Astrocyte (in vitro differentiated cells and primary cell): ENCODE results near the gene POLH. TPM values are rescaled to one million over a fixed set of nuclear protein-coding genes. Genes with fewer than 3 reads are reported as not detected.
A peak's percentile ranks its signal among the peaks of the same experiment; 100 is the strongest.

Experiments
- DNase-seq: peaks from one replicate; pipeline ENCODE4 v3.0.0-alpha.2; 2010; ENCODE audit warnings: low read depth
- FAIRE-seq: peaks from 2 replicates; lab custom pipeline; 2011; peaks lifted over from hg19 to GRCh38; lab: Jason Lieb, UNC
- H2AFZ ChIP-seq: 2 replicates; pipeline ENCODE4 v1.6.0; 2012; ENCODE audit warnings: low read depth, low read length, inconsistent platforms
- H3K27ac ChIP-seq: 2 replicates; pipeline ENCODE4 v1.5.1; 2011; ENCODE audit warnings: low read depth, low read length, inconsistent platforms
- H3K27me3 ChIP-seq: 2 replicates; pipeline ENCODE4 v1.6.0; 2011; ENCODE audit warnings: low read length, inconsistent platforms; ENCODE audit not compliant: insufficient read depth
- H3K36me3 ChIP-seq: 2 replicates; pipeline ENCODE4 v1.5.1; 2011; ENCODE audit warnings: low read length, inconsistent platforms; ENCODE audit not compliant: insufficient read depth
- H3K4me1 ChIP-seq: 2 replicates; pipeline ENCODE4 v1.5.1; 2011; ENCODE audit warnings: low read length, inconsistent platforms; ENCODE audit not compliant: insufficient read depth
- H3K4me2 ChIP-seq: 2 replicates; pipeline ENCODE4 v1.6.0; 2012; ENCODE audit warnings: low read length, inconsistent platforms
- H3K4me3 ChIP-seq: 2 replicates; pipeline ENCODE4 v1.5.1; 2011; ENCODE audit warnings: low read depth, mild to moderate bottlenecking, low read length, inconsistent platforms; ENCODE audit not compliant: insufficient read depth
- H3K79me2 ChIP-seq: 2 replicates; pipeline ENCODE4 v1.6.0; 2012; ENCODE audit warnings: mild to moderate bottlenecking, low read length, inconsistent platforms; ENCODE audit not compliant: insufficient read depth
- H3K9ac ChIP-seq: 2 replicates; pipeline ENCODE4 v1.6.0; 2012; ENCODE audit warnings: mild to moderate bottlenecking, low read length, inconsistent platforms
- H3K9me3 ChIP-seq: 2 replicates; pipeline ENCODE4 v1.5.1; 2012; ENCODE audit warnings: low read depth, mild to moderate bottlenecking, low read length, inconsistent platforms; ENCODE audit not compliant: insufficient read depth
- H4K20me1 ChIP-seq: 2 replicates; pipeline ENCODE4 v1.6.0; 2012; ENCODE audit warnings: low read length, inconsistent platforms; ENCODE audit not compliant: insufficient read depth
- H3K27ac Mint-ChIP-seq: one replicate; pipeline ENCODE4 v1.8.0; 2021; ENCODE audit warnings: mild to moderate bottlenecking, mixed read lengths; ENCODE audit not compliant: unreplicated experiment
- H3K27me3 Mint-ChIP-seq: one replicate; pipeline ENCODE4 v1.8.0; 2021; ENCODE audit warnings: low read depth, mixed read lengths; ENCODE audit not compliant: unreplicated experiment
- H3K36me3 Mint-ChIP-seq: one replicate; pipeline ENCODE4 v1.8.0; 2021; ENCODE audit warnings: low read depth, mixed read lengths; ENCODE audit not compliant: unreplicated experiment
- H3K4me1 Mint-ChIP-seq: one replicate; pipeline ENCODE4 v1.8.0; 2021; ENCODE audit warnings: low read depth, mixed read lengths; ENCODE audit not compliant: unreplicated experiment
- H3K4me3 Mint-ChIP-seq: one replicate; pipeline ENCODE4 v1.8.0; 2021; ENCODE audit warnings: mild to moderate bottlenecking, moderate library complexity, mixed read lengths; ENCODE audit not compliant: unreplicated experiment
- H3K9me3 Mint-ChIP-seq: one replicate; pipeline ENCODE4 v1.8.0; 2021; ENCODE audit warnings: mild to moderate bottlenecking, mixed read lengths; ENCODE audit not compliant: unreplicated experiment
- EZH2 ChIP-seq: IDR thresholded peaks from 2 replicates; pipeline ENCODE4 v1.6.1; 2012; ENCODE audit warnings: mild to moderate bottlenecking, low read length, inconsistent platforms; ENCODE audit not compliant: insufficient read depth
- total RNA-seq: library from RNA; stranded (reverse); gene quantifications from 2 replicates; pipeline ENCODE4 v1.2.1, GENCODE V29; 2021
- TF ChIP-seq, protein P1 (sequence below): IDR thresholded peaks from 2 replicates; pipeline ENCODE4 v1.5.1; 2011; ENCODE audit warnings: low read depth, mild to moderate bottlenecking, inconsistent platforms, low read length, moderate library complexity; ENCODE audit not compliant: insufficient read depth

POLH gene
- total RNA-seq, 1 donor from 2014 or later = 58.0 TPM

- peaks cover 50% of the 10 kb centered on the region for H3K36me3 Mint-ChIP-seq
- no peak overlapping the region for H3K27ac Mint-ChIP-seq
Measured at GRCh38 chr6:43621836-43622180, 45.8 kb downstream of the POLH start.

DNA sequence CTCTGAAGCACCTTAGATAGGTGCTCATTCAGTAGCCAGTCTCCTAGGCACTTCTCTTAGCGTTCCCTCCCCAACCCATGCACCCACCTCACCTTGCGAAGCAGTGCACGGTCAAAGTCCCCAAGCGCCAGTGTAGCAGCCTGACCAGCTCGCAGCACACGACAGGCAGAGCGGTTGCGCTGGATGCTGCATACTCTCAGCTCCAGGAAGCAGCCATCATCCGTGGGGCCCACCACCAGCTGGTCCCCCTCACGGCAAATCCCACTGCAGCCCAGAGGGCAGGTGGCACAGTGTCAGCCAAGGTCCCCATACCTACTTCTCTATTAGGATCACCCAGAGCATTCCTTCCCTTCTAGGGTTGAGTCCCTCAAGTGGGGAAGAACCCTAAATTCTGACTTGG is 46.6 kb downstream of the POLH start:
- FAIRE-seq (no peak), DNase-seq (no peak)
- Mint-ChIP-seq H3K27me3 (no peaks in the 10 kb centered on the region), H3K27ac (no peak overlapping the region), H3K4me3 (no peak overlapping the region), H3K9me3 (no peaks in the 10 kb centered on the region), H3K4me1 (peaks cover 16% of the 10 kb centered on the region), H3K36me3 (peaks cover 52% of the 10 kb centered on the region)
- Histone ChIP-seq H2AFZ (no peak overlapping the region), H3K27ac (no peak overlapping the region), H3K27me3 (no peaks in the 10 kb centered on the region), H3K4me3 (no peak overlapping the region), H3K9ac (no peak overlapping the region), H3K4me1 (peaks cover 13% of the 10 kb centered on the region), H3K4me2 (no peak overlapping the region), H3K79me2 (peaks cover 36% of the 10 kb centered on the region), H3K9me3 (no peaks in the 10 kb centered on the region), H3K36me3 (peaks cover 62% of the 10 kb centered on the region), H4K20me1 (peaks cover 15% of the 10 kb centered on the region)
- TF ChIP-seq, protein P1, sequence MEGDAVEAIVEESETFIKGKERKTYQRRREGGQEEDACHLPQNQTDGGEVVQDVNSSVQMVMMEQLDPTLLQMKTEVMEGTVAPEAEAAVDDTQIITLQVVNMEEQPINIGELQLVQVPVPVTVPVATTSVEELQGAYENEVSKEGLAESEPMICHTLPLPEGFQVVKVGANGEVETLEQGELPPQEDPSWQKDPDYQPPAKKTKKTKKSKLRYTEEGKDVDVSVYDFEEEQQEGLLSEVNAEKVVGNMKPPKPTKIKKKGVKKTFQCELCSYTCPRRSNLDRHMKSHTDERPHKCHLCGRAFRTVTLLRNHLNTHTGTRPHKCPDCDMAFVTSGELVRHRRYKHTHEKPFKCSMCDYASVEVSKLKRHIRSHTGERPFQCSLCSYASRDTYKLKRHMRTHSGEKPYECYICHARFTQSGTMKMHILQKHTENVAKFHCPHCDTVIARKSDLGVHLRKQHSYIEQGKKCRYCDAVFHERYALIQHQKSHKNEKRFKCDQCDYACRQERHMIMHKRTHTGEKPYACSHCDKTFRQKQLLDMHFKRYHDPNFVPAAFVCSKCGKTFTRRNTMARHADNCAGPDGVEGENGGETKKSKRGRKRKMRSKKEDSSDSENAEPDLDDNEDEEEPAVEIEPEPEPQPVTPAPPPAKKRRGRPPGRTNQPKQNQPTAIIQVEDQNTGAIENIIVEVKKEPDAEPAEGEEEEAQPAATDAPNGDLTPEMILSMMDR = no peak
- TF ChIP-seq EZH2 = no peak

More at GRCh38 chr6:43621836-43622180, 45.8 kb downstream of the POLH start:
- no peaks in the 10 kb centered on the region for H3K27me3 ChIP-seq
- H3K9ac ChIP-seq = no peak overlapping the region
- H3K9me3 ChIP-seq = no peaks in the 10 kb centered on the region
- peaks cover 15% of the 10 kb centered on the region for H4K20me1 ChIP-seq
- H3K4me1 ChIP-seq = peaks cover 6% of the 10 kb centered on the region
- FAIRE-seq (no peak), DNase-seq (no peak)
- no peak overlapping the region for H3K27ac ChIP-seq
- H3K4me3 Mint-ChIP-seq = no peak overlapping the region
- H3K4me3 ChIP-seq = no peak overlapping the region
- H3K4me1 Mint-ChIP-seq = peaks cover 10% of the 10 kb centered on the region
- H3K27me3 Mint-ChIP-seq = no peaks in the 10 kb centered on the region
- H3K36me3 ChIP-seq = peaks cover 62% of the 10 kb centered on the region
- H3K79me2 ChIP-seq = peaks cover 29% of the 10 kb centered on the region
- TF ChIP-seq, protein P1 = no peak
- no peak for TF ChIP-seq EZH2
- H3K9me3 Mint-ChIP-seq = no peaks in the 10 kb centered on the region
- H3K4me2 ChIP-seq = no peak overlapping the region
- H2AFZ ChIP-seq = no peak overlapping the region

GRCh38 chr6:43623880-43624785 is 48.1 kb downstream of the POLH start:
- H3K27ac Mint-ChIP-seq = peak overlapping the region; percentile 66
- peaks cover 18% of the 10 kb centered on the region for H3K4me1 Mint-ChIP-seq
- peaks cover 15% of the 10 kb centered on the region for H4K20me1 ChIP-seq
- FAIRE-seq (no peak), DNase-seq (no peak)
- H3K9me3 ChIP-seq = no peaks in the 10 kb centered on the region
- H3K36me3 ChIP-seq = peaks cover 59% of the 10 kb centered on the region
- no peaks in the 10 kb centered on the region for H3K9me3 Mint-ChIP-seq
- H2AFZ ChIP-seq = no peak overlapping the region
- no peaks in the 10 kb centered on the region for H3K27me3 Mint-ChIP-seq
- peaks cover 50% of the 10 kb centered on the region for H3K79me2 ChIP-seq
- H3K27me3 ChIP-seq = no peaks in the 10 kb centered on the region
- no peak overlapping the region for H3K4me2 ChIP-seq
- no peak for TF ChIP-seq EZH2
- TF ChIP-seq, protein P1 = no peak
- H3K9ac ChIP-seq = no peak overlapping the region
- H3K4me3 Mint-ChIP-seq = peak overlapping the region; percentile 60
- H3K4me1 ChIP-seq = peaks cover 17% of the 10 kb centered on the region
- no peak overlapping the region for H3K27ac ChIP-seq
- no peak overlapping the region for H3K4me3 ChIP-seq
- H3K36me3 Mint-ChIP-seq = peaks cover 50% of the 10 kb centered on the region
